Mucosa of descending colon (tissue), 3 donors: ENCODE results near the gene ACAD9. TPM values are rescaled to one million over a fixed set of nuclear protein-coding genes. Genes with fewer than 3 reads are reported as not detected.

Source experiments
- ATAC-seq: fragments of 200-7000 bp; cut with Tn5 transposase; one replicate; pipeline ENCODE4 v1.9.1; 2020; ENCODE audit warnings: mild to moderate bottlenecking, moderate library complexity
- DNase-seq, 3 donors: peaks; one replicate each; pipeline ENCODE4 v3.0.0-alpha.2; 2020
- H3K36me3 ChIP-seq: fragments of 200-600 bp; one replicate; pipeline ENCODE4 v1.8.0; 2021; ENCODE audit warnings: low read depth, mild to moderate bottlenecking
- H3K4me1 ChIP-seq: fragments of 200-600 bp; one replicate; pipeline ENCODE4 v1.8.0; 2021; ENCODE audit warnings: low read depth, mild to moderate bottlenecking
- H3K4me3 ChIP-seq: fragments of 200-600 bp; one replicate; pipeline ENCODE4 v1.8.0; 2021; ENCODE audit warnings: mild to moderate bottlenecking
- H3K9me3 ChIP-seq: fragments of 200-600 bp; one replicate; pipeline ENCODE4 v1.8.0; 2021; ENCODE audit warnings: mild to moderate bottlenecking
- intact Hi-C, 2 donors: fragments of 100-400 bp; cut with DNase I in 1 of 2; cut with micrococcal nuclease in 1 of 2; formaldehyde crosslinking; loops; one replicate each; pipeline versions ENCODE4 v1.11.0 to v1.11.1; 2022; cut with DNase I, micrococcal nuclease
- total RNA-seq, 3 donors: library from RNA; stranded (reverse); fragmentation: NEBNext Ultra II Directional in 2 of 3; extraction: Animal tissue kit (Norgen Biotek cat#: 25700) in 2 of 3; gene quantifications; one replicate each; pipeline versions ENCODE4 v1.2.1 to v1.2.4, GENCODE V29; 2021 to 2023
- TF ChIP-seq, protein P1 (sequence below): fragments of 200-600 bp; IDR thresholded peaks from one replicate; pipeline ENCODE4 v1.8.0; 2022; ENCODE audit warnings: antibody characterized with exemption, mild to moderate bottlenecking
- donor health status: DM: no; HTN: no; CAD: no; lungs with moderate emphysema.
- donor health status: DM: no; HTN: no; CAD: no.
- donor health status: DM: no; HTN: yes; CAD: no.

ACAD9 gene
- total RNA-seq, 3 donors from 2014 or later, result 42.7 to 43.9 (median 43.8) TPM

- Histone ChIP-seq H3K9me3 (no peaks in the 10 kb centered on the region), H3K36me3 (peaks cover 4% of the 10 kb centered on the region), H3K4me1 (no peaks in the 10 kb centered on the region), H3K4me3 (no peak overlapping the region)
- TF ChIP-seq, protein P1, sequence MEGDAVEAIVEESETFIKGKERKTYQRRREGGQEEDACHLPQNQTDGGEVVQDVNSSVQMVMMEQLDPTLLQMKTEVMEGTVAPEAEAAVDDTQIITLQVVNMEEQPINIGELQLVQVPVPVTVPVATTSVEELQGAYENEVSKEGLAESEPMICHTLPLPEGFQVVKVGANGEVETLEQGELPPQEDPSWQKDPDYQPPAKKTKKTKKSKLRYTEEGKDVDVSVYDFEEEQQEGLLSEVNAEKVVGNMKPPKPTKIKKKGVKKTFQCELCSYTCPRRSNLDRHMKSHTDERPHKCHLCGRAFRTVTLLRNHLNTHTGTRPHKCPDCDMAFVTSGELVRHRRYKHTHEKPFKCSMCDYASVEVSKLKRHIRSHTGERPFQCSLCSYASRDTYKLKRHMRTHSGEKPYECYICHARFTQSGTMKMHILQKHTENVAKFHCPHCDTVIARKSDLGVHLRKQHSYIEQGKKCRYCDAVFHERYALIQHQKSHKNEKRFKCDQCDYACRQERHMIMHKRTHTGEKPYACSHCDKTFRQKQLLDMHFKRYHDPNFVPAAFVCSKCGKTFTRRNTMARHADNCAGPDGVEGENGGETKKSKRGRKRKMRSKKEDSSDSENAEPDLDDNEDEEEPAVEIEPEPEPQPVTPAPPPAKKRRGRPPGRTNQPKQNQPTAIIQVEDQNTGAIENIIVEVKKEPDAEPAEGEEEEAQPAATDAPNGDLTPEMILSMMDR, result no peak
- ATAC-seq (no peak), DNase-seq (no peak)
- intact Hi-C loops, result no loop called here
These were observed 29.5 kb downstream of the ACAD9 start for GRCh38 chr3:128908951-128909350.

- no peak for ATAC-seq
- no peaks in the 10 kb centered on the region for H3K4me1 ChIP-seq
- DNase-seq, result no peak
- H3K4me3 ChIP-seq, result no peak overlapping the region
- intact Hi-C loops, result no loop called here
- H3K36me3 ChIP-seq, result peaks cover 4% of the 10 kb centered on the region
- no peaks in the 10 kb centered on the region for H3K9me3 ChIP-seq
- TF ChIP-seq, protein P1, result no peak
These were observed 30.6 kb downstream of the ACAD9 start for GRCh38 chr3:128910006-128910405.

- no peak for DNase-seq
- Histone ChIP-seq H3K9me3 (no peaks in the 10 kb centered on the region), H3K4me1 (no peaks in the 10 kb centered on the region), H3K4me3 (no peak overlapping the region), H3K36me3 (peaks cover 4% of the 10 kb centered on the region)
- TF ChIP-seq, protein P1, result no peak
- intact Hi-C loops, result no loop called here
- ATAC-seq, result no peak
These were observed 32.5 kb downstream of the ACAD9 start for GRCh38 chr3:128911911-128912310.

GRCh38 chr3:128914966-128915645 lies 35.7 kb downstream of the ACAD9 start:
- H3K36me3 ChIP-seq, result peaks cover 4% of the 10 kb centered on the region
- DNase-seq (no peak), ATAC-seq (no peak)
- intact Hi-C loops, result no loop called here
- no peak overlapping the region for H3K4me3 ChIP-seq
- peaks cover 2% of the 10 kb centered on the region for H3K9me3 ChIP-seq
- H3K4me1 ChIP-seq, result no peaks in the 10 kb centered on the region
- TF ChIP-seq, protein P1, result no peak

GRCh38 chr3:128917291-128917690 lies 37.9 kb downstream of the ACAD9 start:
- TF ChIP-seq, protein P1, result no peak
- Histone ChIP-seq H3K4me1 (no peaks in the 10 kb centered on the region), H3K9me3 (peaks cover 18% of the 10 kb centered on the region), H3K4me3 (no peak overlapping the region), H3K36me3 (peaks cover 4% of the 10 kb centered on the region)
- DNase-seq (no peak), ATAC-seq (no peak)
- intact Hi-C loops, result no loop called here
